B cell (primary cell): ENCODE results near the gene SFSWAP. TPM values are rescaled to one million over a fixed set of nuclear protein-coding genes. Genes with fewer than 3 reads are reported as not detected.

ENCODE experiments used
- ATAC-seq: fragments of 200-7000 bp; cut with Tn5 transposase; one replicate; pipeline ENCODE4 v1.10.0; 2021; ENCODE audit warnings: low read depth, mild to moderate bottlenecking, moderate number of reproducible peaks, moderate library complexity
- CTCF ChIA-PET: fragments of 350-600 bp; sonication (Branson Sonifier 250); formaldehyde crosslinking; loops from one replicate; lab custom pipeline; 2021; ENCODE audit warnings: antibody characterized with exemption, inconsistent platforms; lab: Charles Lee
- POLR2A ChIA-PET: fragments of 350-600 bp; sonication (Branson Sonifier 250); formaldehyde crosslinking; loops from one replicate; lab custom pipeline; 2021; ENCODE audit warnings: antibody characterized with exemption; lab: Charles Lee
- DNase-seq: peaks from one replicate; pipeline ENCODE4 v3.0.0; 2013
- H2AFZ ChIP-seq: 2 replicates; pipeline ENCODE4 v1.6.1; 2012; ENCODE audit warnings: mild to moderate bottlenecking, low read depth, low read length; ENCODE audit not compliant: insufficient read depth, poor library complexity, severe bottlenecking
- H3K27ac ChIP-seq, 2 donors: 1 replicate in 1 of 2; 2 replicates in 1 of 2; pipeline ENCODE4 v1.5.1; 2012 to 2013; ENCODE audit warnings: low read length in 2 of 2, mild to moderate bottlenecking in 2 of 2, moderate library complexity in 1 of 2
- H3K27me3 ChIP-seq, 4 experiments: fragments of 200-600 bp in 1 of 4; sonication (generic) in 1 of 4; replicated peaks in 1 of 4; 1 replicate in 2 of 4; 2 replicates in 2 of 4; pipeline versions ENCODE4 v1.6.1 to v1.7.0; 2013 to 2016; ENCODE audit warnings: low read length in 3 of 4, mild to moderate bottlenecking in 2 of 4, mixed read lengths in 1 of 4, moderate library complexity in 1 of 4; ENCODE audit not compliant: insufficient read depth in 4 of 4, control insufficient read depth in 3 of 4; ENCODE audit errors: control extremely low read depth in 1 of 4
- H3K36me3 ChIP-seq, 2 experiments: replicated peaks in 1 of 2; 1 replicate in 1 of 2; 2 replicates in 1 of 2; pipeline versions ENCODE4 v1.6.1 to v1.7.1; 2013; ENCODE audit warnings: low read length in 1 of 2; ENCODE audit not compliant: insufficient read depth in 2 of 2, control insufficient read depth in 1 of 2; ENCODE audit errors: control extremely low read depth in 1 of 2, extremely low read depth in 1 of 2
- H3K4me1 ChIP-seq, 2 donors: fragments of 200-600 bp in 1 of 2; sonication (generic) in 1 of 2; 1 replicate in 1 of 2; 2 replicates in 1 of 2; pipeline versions ENCODE4 v1.5.1 to v1.6.1; 2013 to 2017; ENCODE audit warnings: low read length in 2 of 2; ENCODE audit not compliant: control insufficient read depth in 2 of 2, insufficient read depth in 2 of 2
- H3K4me2 ChIP-seq: replicated peaks from 2 replicates; pipeline ENCODE3; 2012; ENCODE audit warnings: mild to moderate bottlenecking, low read depth, low read length; ENCODE audit not compliant: poor library complexity, severe bottlenecking
- H3K4me3 ChIP-seq, 5 experiments: fragments of 200-600 bp in 1 of 5; sonication (generic) in 1 of 5; 1 replicate in 3 of 5; 2 replicates in 2 of 5; pipeline versions ENCODE4 v1.5.1 to v1.7.0; 2011 to 2016; ENCODE audit warnings: low read length in 4 of 5, mild to moderate bottlenecking in 4 of 5, low read depth in 2 of 5, control low read depth in 1 of 5, moderate library complexity in 1 of 5; ENCODE audit not compliant: insufficient read depth in 1 of 5; ENCODE audit errors: control extremely low read depth in 1 of 5, extremely low read depth in 1 of 5
- H3K79me2 ChIP-seq: fragments of 200-600 bp; sonication (generic); one replicate; pipeline ENCODE4 v1.6.0; 2016; ENCODE audit warnings: low read length; ENCODE audit not compliant: control insufficient read depth, insufficient read depth
- H3K9ac ChIP-seq: fragments of 200-600 bp; sonication (generic); 2 replicates; pipeline ENCODE4 v1.6.1; 2017; ENCODE audit warnings: mild to moderate bottlenecking, low read length, moderate library complexity
- H3K9me3 ChIP-seq, 3 donors: one replicate each; pipeline versions ENCODE4 v1.6.1 to v1.7.1; 2013; ENCODE audit warnings: low read length in 2 of 3; ENCODE audit not compliant: control insufficient read depth in 2 of 3, insufficient read depth in 1 of 3; ENCODE audit errors: control extremely low read depth in 1 of 3
- H4K20me1 ChIP-seq: 2 replicates; pipeline ENCODE4 v1.6.0; 2012; ENCODE audit warnings: mild to moderate bottlenecking, low read length; ENCODE audit not compliant: insufficient read depth, control insufficient read depth, poor library complexity, severe bottlenecking
- H3K27ac Mint-ChIP-seq: one replicate; pipeline ENCODE4 v1.8.0; 2021; ENCODE audit warnings: mixed read lengths
- H3K27me3 Mint-ChIP-seq: one replicate; pipeline ENCODE4 v1.8.0; 2021; ENCODE audit warnings: mixed read lengths
- H3K4me1 Mint-ChIP-seq: one replicate; pipeline ENCODE4 v1.8.0; 2021; ENCODE audit warnings: mixed read lengths
- H3K4me3 Mint-ChIP-seq: one replicate; pipeline ENCODE4 v1.8.0; 2021; ENCODE audit warnings: mixed read lengths
- H3K9me3 Mint-ChIP-seq: one replicate; pipeline ENCODE4 v1.8.0; 2022; ENCODE audit warnings: mixed read lengths; ENCODE audit not compliant: insufficient read depth
- EZH2 ChIP-seq: IDR thresholded peaks from 2 replicates; pipeline ENCODE4 v1.6.1; 2012; ENCODE audit warnings: borderline replicate concordance, low read depth, mild to moderate bottlenecking, moderate library complexity, low read length; ENCODE audit not compliant: insufficient read depth, poor library complexity, severe bottlenecking
- WGBS: methylation state at CpG from one replicate; pipeline ENCODE4 v1.1.5; 2013; ENCODE audit warnings: missing lambda C conversion rate; ENCODE audit not compliant: insufficient coverage; 5-methylcytosine and 5-hydroxymethylcytosine counted together
- intact Hi-C: fragments of 100-400 bp; cut with micrococcal nuclease; formaldehyde crosslinking; loops from one replicate; pipeline ENCODE4 v1.10.0; 2022
- polyA plus RNA-seq: library from polyadenylated mRNA; depleted of rRNA; stranded (reverse); fragments of >200 nt; gene quantifications from 2 replicates; pipeline ENCODE4 v1.2.3, GENCODE V29; 2012
- total RNA-seq, 2 donors: library from RNA; stranded (reverse); fragments of 120-200 nt in 1 of 2; gene quantifications; 1 replicate in 1 of 2; 2 replicates in 1 of 2; pipeline versions ENCODE4 v1.2.3 to v1.2.4, GENCODE V29; 2013 to 2022
- TF ChIP-seq, protein P1 (sequence below): fragments of 200-600 bp; IDR thresholded peaks from one replicate; pipeline ENCODE4 v1.8.0; 2022; ENCODE audit warnings: antibody characterized with exemption, mild to moderate bottlenecking

The SFSWAP gene
- total and polyA plus RNA-seq, 2 donors (not counting 1 experiment from before 2014, with no cell fraction given): 69.3 to 122 TPM

DNA sequence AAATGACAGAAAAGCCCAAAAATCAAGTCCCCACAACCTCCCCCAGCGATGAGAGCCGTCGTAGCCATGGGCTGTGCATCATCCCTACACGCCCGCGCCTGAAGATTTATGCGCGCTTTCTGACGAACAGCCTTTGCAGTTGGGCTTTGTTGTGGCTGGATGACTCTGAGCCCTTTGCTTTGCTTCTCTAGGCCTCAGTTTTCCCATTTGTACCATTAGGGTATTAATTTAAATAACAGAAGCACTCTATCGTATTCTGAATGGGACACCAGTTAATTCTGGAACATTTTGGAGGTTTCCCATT lies 24.2 kb downstream of the SFSWAP start:
- DNase-seq (no peak), ATAC-seq (no peak)
- Histone ChIP-seq H3K9me3 (no peaks in the 10 kb centered on the region), H4K20me1 (peaks cover 8% of the 10 kb centered on the region), H3K27me3 (no peaks in the 10 kb centered on the region), H3K4me3 (no peak overlapping the region), H2AFZ (no peak overlapping the region), H3K4me2 (no peak overlapping the region), H3K36me3 (peaks cover 0 to 52% of the 10 kb centered on the region in 2 experiments), H3K4me1 (no peaks in the 10 kb centered on the region), H3K27ac (no peak overlapping the region), H3K9ac (no peak overlapping the region), H3K79me2 (peaks cover 11% of the 10 kb centered on the region)
- intact Hi-C loops: no loop called here
- ChIA-PET POLR2A (no interaction called here), CTCF (interaction anchor here (1.6 kb wide), 1 partner anchor 20 kb away, joined by 5 read pairs; no protein-coding TSS in a partner anchor)
- Mint-ChIP-seq H3K27me3 (no peaks in the 10 kb centered on the region), H3K9me3 (no peaks in the 10 kb centered on the region), H3K4me1 (no peaks in the 10 kb centered on the region), H3K27ac (no peak overlapping the region), H3K4me3 (no peak overlapping the region)
- no peak for TF ChIP-seq EZH2
- TF ChIP-seq, protein P1, sequence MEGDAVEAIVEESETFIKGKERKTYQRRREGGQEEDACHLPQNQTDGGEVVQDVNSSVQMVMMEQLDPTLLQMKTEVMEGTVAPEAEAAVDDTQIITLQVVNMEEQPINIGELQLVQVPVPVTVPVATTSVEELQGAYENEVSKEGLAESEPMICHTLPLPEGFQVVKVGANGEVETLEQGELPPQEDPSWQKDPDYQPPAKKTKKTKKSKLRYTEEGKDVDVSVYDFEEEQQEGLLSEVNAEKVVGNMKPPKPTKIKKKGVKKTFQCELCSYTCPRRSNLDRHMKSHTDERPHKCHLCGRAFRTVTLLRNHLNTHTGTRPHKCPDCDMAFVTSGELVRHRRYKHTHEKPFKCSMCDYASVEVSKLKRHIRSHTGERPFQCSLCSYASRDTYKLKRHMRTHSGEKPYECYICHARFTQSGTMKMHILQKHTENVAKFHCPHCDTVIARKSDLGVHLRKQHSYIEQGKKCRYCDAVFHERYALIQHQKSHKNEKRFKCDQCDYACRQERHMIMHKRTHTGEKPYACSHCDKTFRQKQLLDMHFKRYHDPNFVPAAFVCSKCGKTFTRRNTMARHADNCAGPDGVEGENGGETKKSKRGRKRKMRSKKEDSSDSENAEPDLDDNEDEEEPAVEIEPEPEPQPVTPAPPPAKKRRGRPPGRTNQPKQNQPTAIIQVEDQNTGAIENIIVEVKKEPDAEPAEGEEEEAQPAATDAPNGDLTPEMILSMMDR: no peak
- WGBS: 100% methylated on average over 1 of the region's 10 CpGs

DNA sequence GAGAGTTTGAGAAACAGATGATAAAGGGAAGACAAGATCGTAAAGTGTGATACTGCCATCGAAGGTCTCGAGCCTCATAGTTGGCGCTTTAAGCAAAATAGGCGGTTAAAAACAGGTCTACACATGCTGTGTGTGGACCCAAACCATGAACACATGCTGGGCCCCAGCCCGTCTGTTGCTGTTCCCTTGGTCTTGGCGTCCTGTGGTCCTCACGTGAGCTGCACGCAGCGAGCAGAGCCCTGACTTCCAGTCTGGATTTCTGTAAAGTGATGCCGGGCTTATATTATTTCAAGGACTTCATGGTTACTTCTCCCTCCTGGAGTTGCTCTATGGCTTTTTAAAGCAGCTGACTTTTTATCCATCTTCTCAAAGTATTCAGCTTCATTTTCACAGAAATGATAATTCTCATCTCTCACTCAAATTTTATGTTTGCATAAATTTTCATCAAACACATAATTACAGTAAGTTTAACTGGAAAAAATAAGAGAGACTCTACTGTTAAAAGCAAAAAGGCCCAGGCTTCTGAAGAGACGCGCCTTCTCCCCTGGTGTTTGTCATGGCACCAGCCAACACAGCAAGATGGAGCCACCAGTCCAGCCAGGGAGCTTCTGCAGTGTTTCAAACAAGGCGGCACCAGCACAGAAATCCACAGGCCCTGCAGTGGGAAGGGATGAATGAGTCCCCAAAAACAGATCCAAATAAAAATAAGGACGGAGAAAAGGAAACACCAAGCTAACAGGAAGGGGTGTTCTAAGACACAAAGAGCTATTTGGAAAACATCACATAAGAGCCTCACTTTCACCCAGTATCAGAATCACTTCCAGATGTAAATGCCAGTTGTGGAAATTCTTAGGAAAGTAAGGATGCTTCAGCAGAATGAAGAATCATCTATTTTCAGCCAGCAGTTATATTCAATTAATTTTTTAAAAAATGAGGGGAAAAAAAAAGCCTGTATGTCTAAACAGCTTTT lies 24.9 kb downstream of the SFSWAP start:
- no peaks in the 10 kb centered on the region for H3K9me3 ChIP-seq
- intact Hi-C loops: no loop called here
- Mint-ChIP-seq H3K9me3 (no peaks in the 10 kb centered on the region), H3K27ac (no peak overlapping the region), H3K27me3 (no peaks in the 10 kb centered on the region), H3K4me1 (no peaks in the 10 kb centered on the region), H3K4me3 (no peak overlapping the region)
- peaks cover 9% of the 10 kb centered on the region for H4K20me1 ChIP-seq
- POLR2A ChIA-PET: no interaction called here
- CTCF ChIA-PET: interaction anchor here (1.6 kb wide), 1 partner anchor 19 kb away, joined by 5 read pairs; no protein-coding TSS in a partner anchor
- H3K4me3 ChIP-seq: no peak overlapping the region
- no peaks in the 10 kb centered on the region for H3K4me1 ChIP-seq
- ATAC-seq (no peak), DNase-seq (no peak)
- no peak overlapping the region for H3K9ac ChIP-seq
- no peak overlapping the region for H3K4me2 ChIP-seq
- no peak overlapping the region for H2AFZ ChIP-seq
- peaks cover 0 to 52% of the 10 kb centered on the region in 2 experiments for H3K36me3 ChIP-seq
- no peak overlapping the region for H3K27ac ChIP-seq
- WGBS: 95% methylated on average over 12 of the region's 15 CpGs
- TF ChIP-seq EZH2: no peak
- TF ChIP-seq, protein P1: no peak
- H3K27me3 ChIP-seq: no peaks in the 10 kb centered on the region
- peaks cover 10% of the 10 kb centered on the region for H3K79me2 ChIP-seq
